GM21390 (cell line): ENCODE results near the gene PCDH18.
"Not testable (repeated sequence)": the region's sequence is repeated elsewhere in the genome, so short reads cannot be mapped to it uniquely, and the experiment has no call there.

ENCODE experiments used
- ATAC-seq: cut with Tn5 transposase; IDR thresholded peaks from one replicate; pipeline ENCODE4 v1.9.1; 2021; ENCODE audit not compliant: unreplicated experiment

PCDH18 gene, protein sequence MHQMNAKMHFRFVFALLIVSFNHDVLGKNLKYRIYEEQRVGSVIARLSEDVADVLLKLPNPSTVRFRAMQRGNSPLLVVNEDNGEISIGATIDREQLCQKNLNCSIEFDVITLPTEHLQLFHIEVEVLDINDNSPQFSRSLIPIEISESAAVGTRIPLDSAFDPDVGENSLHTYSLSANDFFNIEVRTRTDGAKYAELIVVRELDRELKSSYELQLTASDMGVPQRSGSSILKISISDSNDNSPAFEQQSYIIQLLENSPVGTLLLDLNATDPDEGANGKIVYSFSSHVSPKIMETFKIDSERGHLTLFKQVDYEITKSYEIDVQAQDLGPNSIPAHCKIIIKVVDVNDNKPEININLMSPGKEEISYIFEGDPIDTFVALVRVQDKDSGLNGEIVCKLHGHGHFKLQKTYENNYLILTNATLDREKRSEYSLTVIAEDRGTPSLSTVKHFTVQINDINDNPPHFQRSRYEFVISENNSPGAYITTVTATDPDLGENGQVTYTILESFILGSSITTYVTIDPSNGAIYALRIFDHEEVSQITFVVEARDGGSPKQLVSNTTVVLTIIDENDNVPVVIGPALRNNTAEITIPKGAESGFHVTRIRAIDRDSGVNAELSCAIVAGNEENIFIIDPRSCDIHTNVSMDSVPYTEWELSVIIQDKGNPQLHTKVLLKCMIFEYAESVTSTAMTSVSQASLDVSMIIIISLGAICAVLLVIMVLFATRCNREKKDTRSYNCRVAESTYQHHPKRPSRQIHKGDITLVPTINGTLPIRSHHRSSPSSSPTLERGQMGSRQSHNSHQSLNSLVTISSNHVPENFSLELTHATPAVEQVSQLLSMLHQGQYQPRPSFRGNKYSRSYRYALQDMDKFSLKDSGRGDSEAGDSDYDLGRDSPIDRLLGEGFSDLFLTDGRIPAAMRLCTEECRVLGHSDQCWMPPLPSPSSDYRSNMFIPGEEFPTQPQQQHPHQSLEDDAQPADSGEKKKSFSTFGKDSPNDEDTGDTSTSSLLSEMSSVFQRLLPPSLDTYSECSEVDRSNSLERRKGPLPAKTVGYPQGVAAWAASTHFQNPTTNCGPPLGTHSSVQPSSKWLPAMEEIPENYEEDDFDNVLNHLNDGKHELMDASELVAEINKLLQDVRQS

DNA sequence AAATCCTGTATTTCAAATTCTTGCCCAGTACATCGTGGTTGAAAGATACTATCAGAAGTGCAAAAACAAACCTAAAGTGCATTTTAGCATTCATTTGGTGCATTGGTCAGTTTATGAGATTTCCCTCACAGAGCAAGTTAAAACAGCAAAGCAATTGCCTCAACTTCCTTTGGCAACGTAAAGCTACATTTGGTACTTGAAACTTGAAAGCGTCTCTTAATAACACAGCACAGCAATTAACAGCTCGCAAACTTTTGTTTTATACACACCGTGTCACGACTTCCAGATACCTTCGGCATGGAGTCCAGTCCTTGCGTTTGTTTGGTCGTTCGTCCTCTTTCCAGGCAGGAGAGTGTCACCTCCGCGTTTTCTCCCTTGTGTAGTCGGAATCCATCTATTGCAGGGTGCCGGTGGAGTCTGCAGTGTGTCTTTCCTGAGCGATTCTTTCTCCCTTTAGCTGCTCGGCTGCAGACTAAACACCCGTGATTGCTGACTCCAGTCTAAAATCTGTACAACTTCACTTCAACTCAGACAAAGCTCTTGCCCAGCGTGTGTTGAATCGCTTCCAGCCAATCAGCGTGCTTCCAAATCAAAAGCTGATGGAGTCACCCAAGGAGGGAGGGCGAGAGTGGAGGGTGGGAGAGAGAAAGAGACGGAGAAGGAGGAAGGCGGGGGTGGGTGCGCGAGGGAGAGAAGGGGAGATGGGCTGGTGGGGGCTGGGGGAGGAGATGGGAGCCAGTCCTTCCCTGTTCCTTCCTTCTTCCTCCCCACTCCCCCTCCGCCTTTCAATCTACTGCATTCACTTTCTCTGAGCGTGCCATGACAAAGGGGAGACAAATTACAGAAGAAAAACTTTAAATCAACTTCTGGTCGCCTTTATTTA lies at the start of gene PCDH18:
Gene PCDH18 (minus strand): TSS at position 509 of the 883 bp plus-strand sequence. CDS start 406 bp downstream, at position 103.
- ATAC-seq = peak; percentile 65

DNA sequence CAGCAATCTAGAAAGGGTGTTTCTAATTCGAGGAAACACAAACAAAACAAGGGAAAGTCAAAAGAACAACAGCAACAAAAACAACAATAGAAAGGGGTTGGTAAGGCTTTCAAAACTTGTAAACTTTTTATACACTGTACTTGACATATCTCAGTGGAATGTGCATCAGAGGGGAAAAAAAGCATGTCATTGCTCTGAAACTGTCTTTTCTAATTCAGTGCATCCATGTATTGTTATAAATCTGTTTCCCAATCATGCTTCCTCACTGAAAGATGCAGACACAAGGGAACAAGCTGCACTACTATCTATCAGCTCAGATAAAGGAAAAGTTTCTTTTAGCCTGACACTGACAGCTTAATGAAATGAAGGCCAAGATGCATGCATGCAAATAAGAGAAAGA lies 44.2 kb upstream of the PCDH18 start:
- no peak for ATAC-seq

DNA sequence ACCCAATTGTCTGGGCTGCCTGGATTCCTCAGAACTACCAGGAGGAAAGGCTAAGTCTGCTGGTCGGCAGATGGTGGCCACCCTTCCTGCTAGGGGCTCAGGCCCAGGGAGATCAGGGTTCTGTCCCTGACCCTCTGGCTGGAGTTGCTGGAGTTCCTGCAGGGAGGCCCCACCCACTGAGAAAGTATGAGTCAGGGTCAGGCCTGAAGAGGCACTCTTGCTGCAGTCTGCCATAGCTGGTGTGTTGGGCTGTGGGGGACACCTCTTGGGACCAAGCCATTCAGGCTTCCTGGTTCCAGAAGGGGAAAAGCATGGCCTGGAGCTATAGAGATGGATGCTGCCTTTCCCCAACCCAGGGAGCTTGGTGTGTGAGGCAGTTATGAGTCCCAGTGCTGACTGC lies 40.4 kb upstream of the PCDH18 start:
- ATAC-seq = no peak

DNA sequence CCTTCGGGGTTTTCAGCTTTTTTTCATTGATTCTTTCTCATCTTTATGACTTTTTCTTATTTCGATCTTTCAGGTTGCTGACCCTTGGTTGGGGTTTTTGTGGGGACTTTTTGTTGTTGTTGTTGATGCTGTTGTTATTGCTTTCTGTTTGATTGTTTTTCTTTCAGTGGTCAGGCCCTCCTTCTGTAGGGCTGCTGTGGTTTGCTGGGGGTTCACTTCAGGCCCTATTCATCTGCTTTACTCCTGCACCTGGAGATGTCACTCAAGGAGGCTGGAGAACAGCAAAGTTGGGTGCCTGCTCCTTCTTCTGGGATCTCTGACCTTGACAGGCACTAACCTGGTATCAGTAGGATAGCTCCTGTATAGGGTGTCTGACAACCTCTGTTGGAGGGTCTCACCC lies 39.9 kb upstream of the PCDH18 start:
- no peak for ATAC-seq

DNA sequence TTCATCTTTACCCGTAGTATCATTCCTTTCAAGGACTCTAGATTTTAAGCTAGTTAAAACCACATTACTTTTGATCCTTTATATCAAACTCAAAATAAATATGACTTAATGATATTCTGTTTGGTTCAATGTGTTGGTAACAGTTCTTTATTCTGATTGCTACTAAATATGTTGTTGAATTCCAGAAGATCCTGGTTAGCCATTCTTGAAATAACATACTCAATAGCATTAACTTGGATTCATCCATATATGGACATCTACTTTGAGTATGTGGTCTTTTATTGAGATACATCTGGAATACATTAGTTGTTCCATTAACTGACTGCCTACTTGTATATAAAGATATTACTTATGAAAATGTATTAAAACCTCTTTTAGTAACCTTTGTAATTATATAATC lies 27.5 kb upstream of the PCDH18 start:
- no peak for ATAC-seq

DNA sequence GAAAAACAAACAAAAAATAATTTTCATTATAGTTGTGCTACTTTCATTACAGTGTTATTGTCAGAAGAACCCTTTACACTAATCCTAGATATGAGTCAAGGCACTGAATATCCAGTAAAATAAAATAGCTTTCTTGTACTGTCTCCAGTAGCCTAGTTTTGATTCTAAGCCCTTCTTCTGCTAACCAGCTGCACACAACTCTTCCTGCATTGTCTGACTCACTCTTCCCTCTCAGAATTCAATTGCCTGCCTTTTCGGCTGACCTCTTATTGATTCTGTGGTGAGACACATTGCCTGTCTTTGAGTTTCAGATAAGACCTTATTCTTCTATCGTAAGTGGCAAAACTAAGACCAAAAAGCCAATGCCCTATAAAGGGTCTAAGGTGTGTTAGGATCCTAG lies 26.7 kb upstream of the PCDH18 start:
- ATAC-seq = no peak

DNA sequence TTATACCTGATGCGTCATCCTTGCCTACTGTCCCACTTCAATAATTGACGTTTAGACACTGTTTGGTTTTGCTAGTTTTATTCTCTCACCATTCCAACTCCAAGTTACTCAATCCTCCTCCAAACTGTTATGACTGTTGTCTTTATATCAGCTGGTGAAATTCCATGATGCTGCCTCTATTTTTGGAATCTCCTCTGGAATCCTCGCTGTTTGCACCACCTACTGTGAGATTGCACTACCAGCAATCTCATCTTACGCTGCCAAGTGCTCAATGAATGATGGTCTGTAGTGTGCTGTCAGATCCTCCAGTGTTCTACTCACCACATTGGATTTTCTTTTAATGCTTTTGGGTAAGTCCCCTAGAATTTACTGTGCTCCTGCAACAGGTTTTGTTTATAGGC lies 13.2 kb upstream of the PCDH18 start:
- no peak for ATAC-seq

DNA sequence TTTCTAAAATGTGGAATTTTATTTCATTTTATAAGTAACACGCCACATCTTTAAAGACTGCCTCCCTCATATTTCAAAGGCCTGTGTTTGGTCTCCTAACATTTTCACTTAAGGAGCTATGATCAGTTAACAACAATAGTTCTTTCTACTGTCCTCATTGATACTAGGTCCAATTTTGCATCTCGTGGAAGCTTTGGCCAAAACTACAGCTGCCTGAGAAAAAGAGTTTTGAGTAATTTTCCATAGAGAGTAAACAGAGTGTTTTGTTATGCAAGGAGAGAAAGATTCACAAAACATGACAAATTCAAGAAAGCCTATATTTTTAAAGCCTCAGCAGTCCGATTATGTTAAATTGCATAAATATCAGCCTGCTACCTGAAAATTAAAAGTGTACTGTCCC lies 11.4 kb upstream of the PCDH18 start:
- no peak for ATAC-seq

DNA sequence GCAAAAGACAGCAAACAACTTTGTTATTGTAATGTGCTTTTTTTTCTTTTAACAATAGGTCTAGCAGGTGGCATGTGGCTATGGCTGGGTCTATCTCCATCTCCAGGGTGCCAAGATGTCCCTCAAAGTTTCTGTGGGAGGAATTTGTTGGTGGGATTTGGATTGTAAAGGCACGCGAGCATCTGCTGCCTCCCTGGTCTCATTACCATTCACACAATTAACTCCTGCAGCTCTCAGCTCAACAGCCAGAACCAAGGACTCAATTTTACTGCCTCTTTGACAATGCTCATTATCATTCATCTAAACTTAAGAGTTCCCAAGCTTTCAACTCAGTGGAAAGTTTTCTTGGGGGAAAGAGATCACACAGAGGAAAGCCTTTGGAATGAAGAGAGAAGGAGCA lies 10.9 kb upstream of the PCDH18 start:
- no peak for ATAC-seq

DNA sequence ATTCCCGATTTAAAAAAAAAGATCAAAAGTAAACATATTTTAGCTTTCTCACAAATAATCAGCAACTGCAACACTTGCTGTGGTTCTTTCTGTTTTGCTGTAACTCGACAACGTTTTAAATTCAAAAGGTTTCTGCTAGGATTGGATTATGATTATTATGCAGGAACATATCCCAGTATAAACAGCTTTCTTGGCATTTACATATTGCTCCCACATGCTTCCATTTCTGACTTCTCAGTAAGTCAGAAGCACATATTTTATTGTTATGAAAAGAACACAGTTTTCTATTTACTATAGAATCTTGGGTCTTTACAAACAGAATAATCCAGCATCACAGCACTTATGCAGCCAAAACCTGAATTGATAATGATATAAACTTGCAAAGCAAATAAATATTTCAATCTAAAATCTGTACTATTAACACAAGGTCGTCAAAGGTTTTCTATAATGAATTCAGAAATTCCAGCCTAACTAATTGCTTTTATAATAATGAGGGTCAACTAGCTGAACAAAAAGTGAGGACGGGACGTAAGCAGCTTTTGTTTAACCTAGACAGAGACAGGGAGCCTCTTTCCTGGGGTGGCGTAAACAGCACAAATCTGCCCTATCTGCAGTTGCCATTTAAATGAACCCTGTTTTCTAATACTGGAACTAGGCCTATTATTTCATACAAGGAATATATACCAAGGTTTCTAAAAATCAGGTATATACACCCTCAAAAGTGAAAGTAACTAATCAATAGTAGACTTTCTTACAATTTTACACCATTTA lies 9.8 kb upstream of the PCDH18 start:
- ATAC-seq = no peak

DNA sequence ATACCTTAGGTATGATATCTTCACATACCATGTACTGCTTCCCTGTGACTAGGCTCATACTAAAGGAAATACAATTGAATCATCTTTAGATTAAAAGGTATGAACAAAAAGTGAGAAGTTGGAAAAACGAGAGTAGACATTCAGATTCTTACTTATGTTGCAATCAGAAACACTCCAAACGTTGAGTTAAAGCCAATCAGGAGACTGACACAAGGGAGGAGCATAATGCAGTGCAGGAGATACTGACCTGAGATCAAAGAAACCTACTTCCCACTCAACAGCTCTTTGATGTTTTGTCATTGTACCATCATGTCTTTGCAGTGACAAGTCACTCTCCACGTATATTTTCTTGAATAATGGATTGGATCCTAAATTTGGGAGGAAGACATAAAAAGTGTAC lies 8.9 kb upstream of the PCDH18 start:
- ATAC-seq = no peak

DNA sequence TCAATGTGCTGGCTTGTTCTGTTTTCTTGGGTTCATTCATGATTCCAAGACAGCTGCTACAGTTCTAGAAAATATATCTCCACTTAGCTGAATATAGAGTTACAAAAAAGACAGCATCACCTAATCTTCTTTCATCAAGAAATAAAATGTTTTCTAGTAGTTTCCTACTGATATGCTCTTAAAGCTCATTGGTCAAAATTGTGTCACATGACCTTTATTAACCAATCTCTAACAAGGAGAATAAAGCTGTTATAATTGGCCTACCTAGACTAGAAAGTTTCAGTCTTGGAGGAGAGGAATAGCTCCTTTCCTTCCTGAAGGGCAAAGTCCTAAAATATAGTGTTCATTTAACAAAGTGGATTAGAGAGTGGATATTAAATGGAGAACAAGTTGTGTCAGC lies 8.1 kb upstream of the PCDH18 start:
- ATAC-seq = no peak

DNA sequence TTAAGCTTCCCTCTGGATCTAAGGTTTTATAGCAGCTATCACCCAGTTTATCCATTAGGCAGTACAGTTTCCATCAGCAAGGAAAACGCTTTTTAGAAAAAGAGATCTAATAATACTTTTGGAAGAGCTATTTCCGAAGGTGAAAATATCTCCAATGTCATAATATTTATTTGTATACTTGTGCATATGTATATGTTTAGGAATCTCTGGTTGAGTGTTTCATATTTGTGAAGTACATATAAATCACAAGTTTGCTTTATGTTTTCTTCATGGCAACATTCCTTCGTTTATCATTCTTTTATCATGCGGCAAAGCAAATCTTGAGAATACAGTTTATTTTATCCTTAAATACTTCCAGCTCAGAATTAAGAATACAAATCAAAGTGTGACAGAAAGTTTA lies 6.2 kb upstream of the PCDH18 start:
- no peak for ATAC-seq

DNA sequence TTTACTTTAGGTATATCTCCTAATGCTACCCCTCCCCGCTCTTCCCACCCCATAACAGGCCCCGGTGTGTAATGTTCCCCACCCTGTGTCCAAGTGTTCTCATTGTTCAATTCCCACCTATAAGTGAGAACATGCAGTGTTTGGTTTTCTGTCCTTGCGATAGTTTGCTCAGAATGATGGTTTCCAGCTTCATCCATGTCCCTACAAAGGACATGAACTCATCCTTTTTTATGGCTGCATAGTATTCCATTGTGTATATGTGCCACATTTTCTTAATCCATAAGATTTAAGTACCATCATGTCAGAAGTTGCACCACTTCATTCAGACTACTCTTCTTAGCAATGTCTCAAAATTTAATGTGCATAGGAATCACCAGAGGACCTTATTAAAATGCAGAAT lies 5.5 kb upstream of the PCDH18 start:
- not testable (repeated sequence) for ATAC-seq

DNA sequence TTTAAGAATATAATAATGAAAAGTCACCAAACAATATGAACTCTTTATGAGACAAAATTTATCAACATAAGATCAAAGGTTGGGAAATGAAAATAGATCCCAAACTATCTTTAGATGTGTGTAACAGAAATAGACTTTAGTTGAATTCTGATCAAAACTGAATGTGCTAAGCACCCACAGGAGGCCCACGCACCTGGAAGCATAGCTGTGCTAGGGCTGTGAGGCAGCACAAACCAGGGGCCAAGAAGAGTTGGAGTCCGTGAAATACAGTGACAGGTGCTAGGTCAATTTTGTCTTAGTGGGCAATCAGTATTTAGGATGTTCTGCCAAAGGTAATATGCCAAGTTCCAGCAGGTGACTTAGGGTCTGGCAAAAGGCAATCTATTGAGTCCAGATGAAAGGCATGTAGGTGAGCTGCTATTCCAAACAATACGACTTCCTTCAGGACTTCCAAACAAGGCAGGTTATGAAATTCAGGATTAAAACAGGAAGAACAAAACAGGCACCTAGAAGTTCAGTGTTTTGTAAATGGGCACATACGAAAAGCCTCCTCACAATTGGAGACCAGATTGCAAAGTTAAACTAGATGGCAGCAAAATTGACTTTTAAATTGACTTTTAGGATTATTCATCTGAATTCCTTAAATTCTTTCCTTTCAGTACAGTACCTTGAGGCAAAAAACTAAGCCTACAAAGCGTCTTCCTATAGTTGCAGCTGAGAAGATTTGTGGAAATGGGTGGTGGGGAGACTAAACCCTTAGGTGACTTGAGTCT lies 4.7 kb upstream of the PCDH18 start:
- no peak for ATAC-seq

DNA sequence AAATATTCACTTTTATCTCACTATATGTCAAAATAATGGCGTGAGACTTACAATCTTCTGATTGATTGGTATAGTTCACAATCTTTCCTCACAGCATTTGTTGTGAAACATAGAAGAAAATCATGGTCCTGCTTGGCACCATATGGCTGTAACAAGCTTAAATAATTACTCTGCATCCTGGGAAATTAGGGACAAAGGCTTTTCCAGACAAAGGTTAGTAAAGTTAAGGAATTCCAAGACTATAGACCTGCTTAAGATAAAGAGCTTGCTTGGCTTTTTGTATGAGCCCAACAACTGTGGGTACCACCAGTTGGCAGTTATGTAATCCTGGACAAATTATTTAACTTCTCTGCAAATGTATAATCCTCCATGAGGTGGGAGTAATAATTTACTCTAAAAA lies 3.4 kb upstream of the PCDH18 start:
- no peak for ATAC-seq

DNA sequence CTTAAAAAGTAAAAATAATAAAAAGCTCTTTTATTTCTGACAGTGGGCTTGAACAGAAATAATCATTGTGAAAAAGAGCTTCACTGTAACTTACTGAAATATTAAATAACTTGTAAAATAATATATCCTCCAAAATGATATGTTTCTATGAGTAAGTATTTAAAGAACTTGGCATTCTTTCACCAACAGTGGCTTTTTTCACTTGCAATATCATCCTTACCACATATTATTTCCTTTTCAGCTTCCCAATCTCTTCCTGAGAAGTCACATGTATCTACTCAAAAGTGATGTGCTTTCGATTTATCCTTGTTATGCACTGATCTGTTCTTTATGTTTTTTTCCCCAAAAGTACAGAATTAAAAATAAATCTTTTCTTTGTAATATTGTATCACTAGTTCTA lies 2.2 kb upstream of the PCDH18 start:
- no peak for ATAC-seq

DNA sequence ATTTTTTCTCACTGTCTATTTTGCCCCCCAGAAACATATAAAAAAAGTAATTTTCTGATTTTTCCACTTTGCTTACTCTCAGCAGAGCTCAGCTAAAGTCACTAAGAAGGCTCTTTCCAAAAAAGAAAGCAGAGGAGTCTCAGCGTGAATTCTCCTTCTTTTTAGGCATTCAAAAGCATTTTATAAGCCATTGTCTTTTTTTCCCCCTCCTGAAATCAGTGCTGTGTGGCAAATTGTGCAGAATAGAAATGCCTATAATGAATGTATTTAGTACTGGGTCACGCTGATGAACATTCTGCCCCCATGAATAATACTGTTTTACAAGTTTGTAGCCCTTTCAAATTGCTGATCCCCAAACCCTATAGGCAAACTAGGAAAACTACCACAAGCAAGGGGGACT lies 1.6 kb upstream of the PCDH18 start:
- ATAC-seq = no peak

DNA sequence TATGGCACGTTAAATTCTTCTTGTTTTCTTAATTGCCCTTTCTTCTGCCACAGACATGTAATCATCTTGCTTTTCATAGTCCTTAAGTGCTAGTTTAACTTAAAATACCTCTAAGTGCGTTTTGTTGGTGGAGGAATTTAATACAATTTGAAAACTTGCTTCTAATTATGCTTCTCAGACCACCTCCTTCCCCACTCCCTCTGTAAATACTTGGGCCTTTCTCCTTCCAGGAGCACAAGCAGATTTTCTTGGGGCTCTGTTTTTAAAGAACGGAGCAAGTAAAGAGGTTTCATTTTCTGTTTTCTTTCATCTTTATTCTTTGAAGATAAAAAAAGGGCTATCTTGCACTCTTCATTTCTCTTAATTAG lies 559 bp upstream of the PCDH18 start:
- peak; percentile 31 for ATAC-seq
